ENCODE results near the gene SAMD11. TPM values are rescaled to one million over a fixed set of nuclear protein-coding genes. Genes with fewer than 3 reads are reported as not detected.

Gene SAMD11
- total RNA-seq, 2 experiments from 2014 or later, result not detected

DNA sequence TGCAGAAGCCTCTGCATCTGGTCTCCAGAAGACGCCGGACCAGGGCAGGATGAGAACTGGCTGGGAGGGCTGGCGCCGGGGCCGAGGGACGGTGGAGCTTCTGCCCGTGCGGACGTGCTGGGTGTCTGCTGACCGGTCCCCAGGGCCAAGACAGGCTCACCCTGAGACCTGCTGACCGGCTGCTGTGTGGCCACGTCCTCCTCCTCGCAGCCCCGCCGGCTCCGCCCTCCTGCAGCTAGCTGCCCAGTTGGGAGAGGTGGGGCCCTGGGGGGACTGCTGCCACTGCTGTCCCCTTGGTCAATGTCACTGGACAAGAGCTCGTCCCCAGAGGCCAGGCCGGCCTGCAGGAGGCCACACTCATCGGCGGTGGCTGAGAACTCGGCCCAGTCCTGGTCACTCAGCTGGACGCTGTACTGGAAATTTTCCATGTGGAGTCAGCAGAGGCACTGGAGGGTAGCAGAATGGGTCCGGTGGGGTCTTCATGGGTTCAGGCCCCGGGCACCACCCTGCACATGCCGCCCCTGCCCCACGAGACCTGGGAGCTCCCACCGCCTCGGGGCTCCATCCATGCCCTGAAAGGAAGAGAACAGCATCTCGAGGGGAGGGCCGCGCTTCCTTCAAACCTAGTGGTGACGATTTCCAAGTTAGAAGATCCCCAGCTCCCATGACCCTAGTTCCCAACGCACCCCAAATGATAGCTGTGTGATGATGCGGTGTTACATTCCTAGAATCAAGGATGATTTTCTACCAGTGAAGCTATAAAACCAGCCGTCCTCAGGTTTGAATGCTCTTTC, 57.1 kb downstream of the SAMD11 start:
- peaks cover 21% of the 10 kb centered on the region for H3K27me3 Mint-ChIP-seq
- no peaks in the 10 kb centered on the region for H3K36me3 Mint-ChIP-seq (ENCODE audit: low read depth)
- ATAC-seq (ENCODE audit: poor library complexity) (no peak), DNase-seq (peak in 1 of 14 experiments; percentile 33)
- Histone ChIP-seq H3K4me1 (ENCODE audit: insufficient read depth, low read length) (peaks cover 10% of the 10 kb centered on the region), H3K27ac (ENCODE audit: low read depth in 1 of 2, low read length in 2 of 2) (no peak overlapping the region), H3K27me3 (ENCODE audit: control insufficient read depth in 1 of 2, insufficient read depth in 2 of 2, low read length in 2 of 2) (peaks cover 0 to 14% of the 10 kb centered on the region in 2 experiments), H3K36me3 (ENCODE audit: insufficient read depth, low read length) (no peaks in the 10 kb centered on the region), H3K4me3 (ENCODE audit: low read length) (no peak overlapping the region), H3K9me3 (ENCODE audit: control insufficient read depth in 1 of 2, insufficient read depth in 1 of 2, low read length in 2 of 2) (peaks cover 0 to 3% of the 10 kb centered on the region in 2 experiments)
- peak overlapping the region; percentile 15 for H3K4me3 Mint-ChIP-seq
- POLR2A ChIA-PET, result interaction anchor here (1.0 kb wide), 1 partner anchor 22 kb away, joined by 3 read pairs; no protein-coding TSS in a partner anchor
- CTCF ChIA-PET, result interaction anchor here (2.5 kb wide), 1 partner anchor 22 kb away, joined by 7 read pairs; no protein-coding TSS in a partner anchor
- intact Hi-C loops (cut with DNase I, micrococcal nuclease), result loop anchor here in 1 of 2 experiments (5.0 kb wide), 1 partner anchor 312 kb away; no protein-coding TSS in a partner anchor
- no peak overlapping the region for H3K27ac Mint-ChIP-seq
- H3K4me1 Mint-ChIP-seq (ENCODE audit: low read depth), result peaks cover 4% of the 10 kb centered on the region
- no peaks in the 10 kb centered on the region for H3K9me3 Mint-ChIP-seq
- TF ChIP-seq, protein P1, sequence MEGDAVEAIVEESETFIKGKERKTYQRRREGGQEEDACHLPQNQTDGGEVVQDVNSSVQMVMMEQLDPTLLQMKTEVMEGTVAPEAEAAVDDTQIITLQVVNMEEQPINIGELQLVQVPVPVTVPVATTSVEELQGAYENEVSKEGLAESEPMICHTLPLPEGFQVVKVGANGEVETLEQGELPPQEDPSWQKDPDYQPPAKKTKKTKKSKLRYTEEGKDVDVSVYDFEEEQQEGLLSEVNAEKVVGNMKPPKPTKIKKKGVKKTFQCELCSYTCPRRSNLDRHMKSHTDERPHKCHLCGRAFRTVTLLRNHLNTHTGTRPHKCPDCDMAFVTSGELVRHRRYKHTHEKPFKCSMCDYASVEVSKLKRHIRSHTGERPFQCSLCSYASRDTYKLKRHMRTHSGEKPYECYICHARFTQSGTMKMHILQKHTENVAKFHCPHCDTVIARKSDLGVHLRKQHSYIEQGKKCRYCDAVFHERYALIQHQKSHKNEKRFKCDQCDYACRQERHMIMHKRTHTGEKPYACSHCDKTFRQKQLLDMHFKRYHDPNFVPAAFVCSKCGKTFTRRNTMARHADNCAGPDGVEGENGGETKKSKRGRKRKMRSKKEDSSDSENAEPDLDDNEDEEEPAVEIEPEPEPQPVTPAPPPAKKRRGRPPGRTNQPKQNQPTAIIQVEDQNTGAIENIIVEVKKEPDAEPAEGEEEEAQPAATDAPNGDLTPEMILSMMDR (IDR thresholded peaks at IDR 0.05), result no peak

DNA sequence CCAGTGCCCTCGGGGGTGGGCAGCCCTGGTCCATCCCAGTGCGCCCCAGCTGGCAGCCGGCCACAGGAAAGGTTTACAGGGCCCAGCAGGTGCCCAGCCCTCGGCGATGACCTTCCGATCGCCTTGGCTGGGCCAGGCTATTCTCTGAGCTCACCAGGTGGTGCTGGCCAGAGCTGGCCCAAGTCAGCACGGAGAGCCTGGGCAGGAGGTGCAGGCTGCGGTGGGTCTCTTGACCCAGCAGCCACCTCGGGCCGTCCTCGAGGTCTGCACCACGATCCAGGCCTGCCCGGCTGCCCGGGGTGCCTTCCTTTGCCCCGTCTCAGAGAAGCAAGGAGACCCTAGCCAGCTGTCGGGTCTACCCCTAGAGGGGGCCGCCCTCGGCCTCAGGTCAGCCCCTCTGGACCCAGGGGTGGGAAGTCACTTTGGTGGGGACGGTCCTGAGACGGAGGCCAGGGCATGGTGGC, 57.8 kb downstream of the SAMD11 start:
- H3K4me1 ChIP-seq (ENCODE audit: insufficient read depth, low read length), result peaks cover 3% of the 10 kb centered on the region
- peaks cover 0 to 3% of the 10 kb centered on the region in 2 experiments for H3K9me3 ChIP-seq (ENCODE audit: control insufficient read depth in 1 of 2, insufficient read depth in 1 of 2, low read length in 2 of 2)
- DNase-seq (peak in 1 of 14 experiments; percentile 26), ATAC-seq (ENCODE audit: poor library complexity) (no peak)
- intact Hi-C loops (cut with DNase I, micrococcal nuclease), result loop anchor here in 1 of 2 experiments (5.0 kb wide), 1 partner anchor 311 kb away; no protein-coding TSS in a partner anchor
- H3K27me3 ChIP-seq (ENCODE audit: control insufficient read depth in 1 of 2, insufficient read depth in 2 of 2, low read length in 2 of 2), result peaks cover 0 to 14% of the 10 kb centered on the region in 2 experiments
- H3K27me3 Mint-ChIP-seq, result peaks cover 22% of the 10 kb centered on the region
- no peaks in the 10 kb centered on the region for H3K4me1 Mint-ChIP-seq (ENCODE audit: low read depth)
- H3K9me3 Mint-ChIP-seq, result no peaks in the 10 kb centered on the region
- ChIA-PET CTCF (interaction anchor here (2.5 kb wide), 1 partner anchor 21 kb away, joined by 7 read pairs; no protein-coding TSS in a partner anchor), POLR2A (no interaction called here)
- TF ChIP-seq, protein P1 (IDR thresholded peaks at IDR 0.05), result no peak
- H3K4me3 Mint-ChIP-seq, result no peak overlapping the region
- no peak overlapping the region for H3K27ac Mint-ChIP-seq
- no peaks in the 10 kb centered on the region for H3K36me3 Mint-ChIP-seq (ENCODE audit: low read depth)
- no peak overlapping the region for H3K4me3 ChIP-seq (ENCODE audit: low read length)
- H3K36me3 ChIP-seq (ENCODE audit: insufficient read depth, low read length), result no peaks in the 10 kb centered on the region
- no peak overlapping the region for H3K27ac ChIP-seq (ENCODE audit: low read depth in 1 of 2, low read length in 2 of 2)

DNA sequence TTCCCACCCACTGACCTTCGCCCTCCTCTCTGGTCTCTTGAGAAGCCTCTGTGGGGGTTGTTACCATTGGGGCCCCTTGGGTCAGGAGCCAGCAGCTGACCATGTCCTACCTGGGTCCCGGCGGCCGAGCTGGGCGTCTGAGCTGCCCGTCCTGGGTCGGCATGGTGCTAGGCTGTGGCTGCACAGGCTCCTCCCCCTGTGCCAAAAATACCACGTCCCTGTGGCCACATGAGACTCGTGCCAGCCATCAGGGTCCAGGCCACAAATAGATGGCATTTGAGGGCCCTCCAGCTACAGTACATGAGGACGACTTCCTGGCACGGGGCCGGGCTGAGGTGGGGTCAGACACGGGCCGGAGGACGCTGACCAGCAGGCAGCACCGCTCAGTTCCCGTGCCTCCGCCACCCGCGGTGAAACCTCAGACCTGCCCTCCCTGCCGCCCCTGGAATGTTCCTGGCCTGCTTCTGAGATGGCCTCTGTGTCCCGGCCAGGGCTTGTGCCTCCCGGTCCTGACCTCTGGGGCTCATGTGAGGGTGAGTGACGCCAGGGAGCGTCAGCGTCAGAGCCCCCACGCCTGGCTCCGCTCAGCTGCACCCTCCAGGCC, 58.3 kb downstream of the SAMD11 start, which contains the start of gene PERM1:
PERM1 (minus strand) TSS at position 139 of the 604 bp plus-strand sequence. CDS start 1,064 bp downstream, outside the sequence.
- Histone ChIP-seq H3K4me3 (ENCODE audit: low read length) (no peak within 1 kb of the TSS), H3K4me1 (ENCODE audit: insufficient read depth, low read length) (peaks cover 3% of the 10 kb centered on the region), H3K27me3 (ENCODE audit: control insufficient read depth in 1 of 2, insufficient read depth in 2 of 2, low read length in 2 of 2) (peaks cover 0 to 14% of the 10 kb centered on the region in 2 experiments), H3K9me3 (ENCODE audit: control insufficient read depth in 1 of 2, insufficient read depth in 1 of 2, low read length in 2 of 2) (peaks cover 0 to 3% of the 10 kb centered on the region in 2 experiments), H3K27ac (ENCODE audit: low read depth in 1 of 2, low read length in 2 of 2) (no peak within 1 kb of the TSS), H3K36me3 (ENCODE audit: insufficient read depth, low read length) (no peaks in the 10 kb centered on the region)
- peaks cover 22% of the 10 kb centered on the region for H3K27me3 Mint-ChIP-seq
- TF ChIP-seq, protein P1 (IDR thresholded peaks at IDR 0.05), result no peak
- no peaks in the 10 kb centered on the region for H3K9me3 Mint-ChIP-seq
- POLR2A ChIA-PET, result no interaction called here
- ATAC-seq (ENCODE audit: poor library complexity) (no peak), DNase-seq (peak in 1 of 14 experiments; percentile 32)
- H3K36me3 Mint-ChIP-seq (ENCODE audit: low read depth), result no peaks in the 10 kb centered on the region
- peak within 1 kb of the TSS; percentile 15 for H3K4me3 Mint-ChIP-seq
- CTCF ChIA-PET, result interaction anchor here (2.5 kb wide), 1 partner anchor 20 kb away, joined by 7 read pairs; no protein-coding TSS in a partner anchor
- no peaks in the 10 kb centered on the region for H3K4me1 Mint-ChIP-seq (ENCODE audit: low read depth)
- H3K27ac Mint-ChIP-seq, result no peak within 1 kb of the TSS
- intact Hi-C loops (cut with DNase I, micrococcal nuclease), result loop anchor here in 1 of 2 experiments (5.0 kb wide), 1 partner anchor 310 kb away; no protein-coding TSS in a partner anchor
